M059J (cell line): ENCODE data around the gene TINAGL1. TPM values are rescaled to one million over a fixed set of nuclear protein-coding genes. Genes with fewer than 3 reads are reported as not detected.

Experiments
- DNase-seq: peaks from one replicate; pipeline ENCODE4 v3.0.0-alpha.2; 2012; ENCODE audit warnings: low read depth
- total RNA-seq: library from RNA; depleted of rRNA; stranded (reverse); fragments of >200 nt; shearing (Covaris generic); gene quantifications from 2 replicates; pipeline ENCODE4 v1.2.3, GENCODE V29; 2014

The TINAGL1 gene
- total RNA-seq, 1 experiment from 2014 or later, result 26.1 TPM

DNA sequence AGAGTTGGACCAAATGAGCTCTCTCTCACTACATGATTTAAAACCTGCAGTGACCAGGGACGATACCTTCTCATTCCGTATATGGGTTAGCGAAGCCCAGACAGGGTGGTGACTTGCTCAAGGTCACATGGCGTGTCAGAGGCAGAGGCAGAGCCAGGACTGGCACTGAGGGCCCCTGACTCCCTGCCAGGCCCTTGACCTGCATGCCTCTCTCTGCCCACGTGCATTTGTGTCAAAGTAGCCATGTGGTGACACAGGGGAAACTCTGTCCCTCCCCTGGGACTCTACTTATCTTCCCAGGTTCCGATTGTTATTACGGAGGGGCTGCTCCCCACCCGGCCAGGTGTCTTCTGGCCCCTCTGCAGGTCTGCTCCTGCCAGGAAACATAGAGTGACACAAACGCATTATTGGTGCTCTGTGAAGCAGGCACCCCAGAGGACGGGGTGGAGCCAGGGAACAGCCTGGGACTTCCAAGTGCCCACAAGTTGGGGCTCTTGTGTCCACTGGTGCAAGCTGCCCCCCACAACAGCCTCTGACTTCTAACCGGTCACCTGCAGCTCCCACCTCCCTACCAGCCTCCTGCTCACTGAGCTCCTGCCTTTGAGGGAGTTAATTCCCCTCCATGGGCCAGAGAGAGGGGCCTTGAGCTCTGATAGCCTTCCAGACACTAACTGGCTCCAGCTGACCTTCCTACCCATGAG is 7.3 kb upstream of the TINAGL1 start:
- DNase-seq, result no peak

DNA sequence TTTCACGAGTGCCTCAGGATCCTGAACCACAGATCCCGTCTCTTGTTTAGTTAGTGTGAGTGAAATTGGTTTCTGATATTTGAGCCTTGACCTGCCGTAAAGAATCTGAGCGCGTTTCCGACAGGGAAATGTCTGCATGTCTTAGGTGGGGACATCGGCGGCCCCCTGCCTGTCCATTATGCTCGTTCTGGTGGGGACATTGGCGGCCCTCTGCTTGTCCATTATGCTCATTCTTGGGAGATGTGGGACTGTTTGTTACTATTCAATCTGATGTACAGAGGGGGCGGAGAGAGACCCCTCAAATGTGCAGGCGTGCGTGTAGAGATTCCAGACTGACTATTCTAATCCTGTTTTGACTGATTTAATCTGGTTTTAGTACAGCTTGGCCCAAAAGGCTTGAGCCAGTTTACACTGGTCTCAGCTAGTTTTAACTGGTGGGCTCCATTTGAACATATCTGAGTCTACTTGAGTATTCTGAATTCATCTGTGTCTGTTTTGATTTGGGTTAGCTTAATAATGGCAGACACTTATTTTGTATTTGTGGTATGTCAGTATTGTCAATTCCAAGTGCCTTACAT is 6.6 kb upstream of the TINAGL1 start:
- no peak for DNase-seq

DNA sequence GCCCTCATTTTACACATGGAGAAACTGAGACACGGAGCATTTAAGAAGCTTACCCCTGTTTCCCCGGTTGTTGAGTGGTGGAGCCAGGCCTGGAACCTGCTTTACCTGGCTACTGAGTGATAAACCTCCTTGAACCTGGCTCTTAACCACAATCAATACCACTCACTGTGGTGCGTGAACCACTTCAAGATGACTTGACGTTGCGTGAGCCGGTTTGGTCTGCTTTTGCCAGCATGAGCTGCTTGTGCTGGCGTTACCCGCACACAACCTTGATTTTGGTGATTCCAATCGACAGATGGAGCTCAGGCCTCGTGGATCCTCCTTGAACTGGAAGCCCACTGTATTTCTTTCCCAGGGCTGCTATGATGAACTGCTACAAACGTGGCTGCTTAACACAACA is 6.1 kb upstream of the TINAGL1 start:
- no peak for DNase-seq

DNA sequence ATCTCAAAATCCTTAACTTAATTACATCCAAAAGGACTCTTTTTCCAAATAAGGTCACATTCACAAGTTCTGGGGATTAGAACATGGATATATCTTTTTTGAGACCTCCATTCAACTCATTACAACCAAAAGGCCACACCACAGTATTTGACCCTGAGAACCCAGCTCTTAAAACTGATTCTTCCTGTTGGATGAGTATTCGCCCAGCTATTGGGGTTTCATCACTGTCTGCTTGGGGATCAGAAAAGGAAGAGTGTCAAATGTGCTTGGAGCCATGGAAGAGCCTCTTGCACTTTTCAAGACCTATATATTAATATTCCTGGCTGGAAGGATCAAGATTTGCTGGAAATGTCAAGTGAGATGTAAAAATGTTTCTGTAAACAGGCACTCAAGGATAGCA is 5.4 kb upstream of the TINAGL1 start:
- no peak for DNase-seq

- DNase-seq, result no peak
Observed at GRCh38 chr1:31571340-31572295, 4.7 kb upstream of the TINAGL1 start.

GRCh38 chr1:31572323-31573104 is 3.8 kb upstream of the TINAGL1 start:
- no peak for DNase-seq

DNA sequence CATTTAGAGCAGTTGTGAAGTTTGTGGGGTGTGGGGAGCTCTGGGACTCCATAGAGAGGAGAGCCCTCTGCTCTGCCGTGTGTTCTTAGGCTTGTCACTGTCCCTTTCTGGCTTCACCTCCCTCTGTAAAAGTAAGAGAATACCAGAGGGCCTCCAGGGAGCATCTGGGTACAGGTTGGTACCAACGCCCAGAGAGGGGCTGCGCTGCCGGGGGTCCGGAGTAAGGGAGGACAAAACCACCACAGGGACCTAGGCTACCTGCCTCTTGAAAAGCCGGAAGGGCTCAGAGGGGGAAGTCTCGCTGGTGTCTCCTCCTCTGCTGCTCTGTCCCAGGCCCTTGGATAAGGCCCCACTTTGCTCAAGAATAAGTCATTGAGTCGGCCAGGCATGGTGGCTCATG is 3.1 kb upstream of the TINAGL1 start:
- DNase-seq, result no peak

DNA sequence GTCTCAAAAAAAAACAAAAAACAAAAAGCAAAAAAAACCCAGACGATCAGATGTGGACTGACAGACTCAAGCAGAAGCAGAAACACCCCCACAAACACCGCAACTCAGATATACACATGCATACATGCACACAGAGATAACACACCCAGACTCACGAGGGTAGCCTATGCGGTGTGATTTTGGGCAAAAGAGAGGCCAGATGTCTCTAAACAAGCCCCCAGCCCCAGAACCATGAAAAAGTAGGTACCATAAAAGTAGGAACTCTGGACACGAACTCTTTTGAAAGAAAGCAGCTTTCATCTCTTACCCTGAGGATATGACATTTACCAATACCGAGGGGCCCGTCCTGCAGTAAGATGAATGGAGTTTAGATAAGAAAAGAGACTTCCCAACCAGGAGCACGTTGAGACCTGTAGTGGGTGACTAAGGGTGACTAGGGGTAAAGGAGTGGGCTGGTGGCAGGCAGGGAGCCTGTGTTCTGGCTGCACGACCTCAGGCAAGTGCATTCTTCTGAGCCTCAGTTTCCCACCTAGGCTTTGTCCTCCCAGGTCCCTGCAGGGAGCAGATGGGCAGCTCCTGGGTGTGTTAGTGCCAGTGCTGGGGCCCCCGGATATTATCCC is 1.5 kb upstream of the TINAGL1 start:
- peak; percentile 55 for DNase-seq

DNA sequence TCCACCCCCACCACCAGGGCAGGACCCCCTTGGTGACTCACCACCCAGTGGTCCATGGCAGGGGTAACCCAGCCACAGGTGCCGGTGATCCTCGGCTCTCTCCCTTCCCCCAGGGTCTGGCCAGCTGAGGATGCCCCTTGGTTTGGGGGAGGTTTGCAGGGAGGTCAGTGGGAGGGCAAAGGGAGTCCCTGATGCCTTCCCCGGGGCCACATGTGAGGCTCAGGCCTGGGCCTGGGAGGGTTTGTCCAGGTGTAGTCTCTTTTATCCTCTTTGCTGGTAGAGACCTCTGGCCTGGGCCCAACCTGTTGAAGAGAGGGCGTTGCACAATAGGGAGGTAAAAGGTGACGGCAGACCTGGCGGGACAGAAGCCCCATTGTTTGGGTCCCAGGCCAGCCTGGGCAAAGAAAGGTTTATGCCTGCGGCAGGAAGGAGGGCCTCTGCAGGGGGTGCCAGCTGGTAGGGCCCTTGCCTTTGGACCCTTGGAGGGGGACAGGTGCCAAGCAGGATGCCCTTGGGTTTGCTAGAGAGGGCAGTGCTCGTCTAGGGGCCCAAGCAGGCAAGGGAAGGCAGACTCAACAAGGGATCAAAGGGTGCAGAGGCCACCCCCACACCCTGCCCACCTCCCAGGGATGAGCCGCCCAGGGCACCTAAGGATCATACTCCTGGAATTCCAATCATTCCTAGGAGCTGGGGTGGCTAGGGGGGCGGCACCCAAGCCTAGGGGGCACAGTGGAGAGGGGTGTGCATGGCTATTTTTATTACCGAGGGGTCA is 760 bp upstream of the TINAGL1 start:
- DNase-seq, result peak; percentile 47

- no peak for DNase-seq
Observed at GRCh38 chr1:31576743-31577455, 584 bp downstream of the TINAGL1 start.

DNA sequence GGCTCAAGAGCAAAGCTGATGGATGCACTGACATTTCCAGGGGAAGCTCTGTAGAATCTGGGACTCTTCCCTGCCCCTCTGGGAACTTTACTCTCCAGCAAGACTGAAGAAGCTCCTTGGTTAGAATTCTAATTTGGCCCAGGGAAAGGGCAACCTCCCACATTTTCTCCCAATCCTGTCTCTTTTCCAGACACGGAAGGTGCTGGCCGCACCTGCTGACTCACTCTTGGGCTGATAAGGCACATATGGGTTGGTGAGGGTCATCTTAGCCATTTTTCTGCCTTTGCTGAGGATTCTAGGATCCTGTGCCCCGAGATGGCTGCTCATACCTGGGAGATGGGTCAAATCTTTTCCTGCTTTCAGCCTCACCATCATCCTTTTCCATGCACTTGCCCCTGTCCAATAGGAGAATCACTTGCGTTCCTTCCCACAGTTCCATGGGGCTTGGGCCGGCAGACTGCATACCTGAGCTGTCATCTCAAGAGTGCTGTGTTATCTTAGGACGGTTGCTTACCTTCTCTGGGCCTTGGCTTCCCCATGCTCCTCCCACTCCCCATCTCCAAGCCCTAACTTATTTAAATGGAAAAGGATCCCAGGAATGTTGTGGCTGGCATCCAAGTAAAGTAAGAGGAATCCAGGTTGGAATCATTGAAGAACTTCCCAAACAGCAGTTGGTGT is 1.3 kb downstream of the TINAGL1 start:
- peak; percentile 58 for DNase-seq

DNA sequence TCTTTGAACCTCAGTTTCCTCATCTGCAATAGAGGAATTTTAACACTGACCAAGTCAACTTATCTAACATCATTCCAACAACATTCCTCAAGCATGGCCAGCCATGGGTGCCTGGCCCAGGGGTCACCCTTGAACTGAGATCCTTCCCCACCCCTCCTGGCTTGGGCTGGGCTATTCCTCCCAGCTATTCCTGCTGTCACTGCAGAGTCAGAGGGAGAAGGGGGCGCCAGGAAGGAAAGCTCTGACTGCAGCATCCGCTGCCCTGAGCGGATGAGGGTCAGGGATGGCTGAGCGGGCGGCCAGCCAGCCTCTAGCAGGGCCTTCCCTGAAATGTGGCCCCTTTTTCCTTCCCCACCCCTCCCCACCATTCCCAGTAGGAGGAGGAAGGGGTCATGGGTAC is 3.1 kb downstream of the TINAGL1 start:
- DNase-seq, result no peak

DNA sequence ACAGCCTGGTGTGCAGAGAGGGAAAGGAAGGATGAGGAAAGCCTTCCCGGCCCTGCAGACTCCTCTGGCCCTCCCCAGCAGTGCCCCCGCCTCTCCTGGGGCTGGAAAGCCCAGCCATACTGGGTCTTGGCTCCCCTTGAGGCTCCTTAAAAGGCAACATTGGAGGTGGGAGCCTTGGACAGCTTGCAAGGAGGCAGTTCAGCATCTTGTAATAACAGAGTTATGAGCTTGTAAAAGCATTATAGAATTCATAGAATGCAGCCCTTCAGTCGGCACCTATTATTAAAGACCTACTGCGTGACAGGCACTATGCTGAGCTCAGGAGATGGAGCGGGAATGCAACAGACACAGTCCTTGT is 4.2 kb downstream of the TINAGL1 start:
- no peak for DNase-seq

DNA sequence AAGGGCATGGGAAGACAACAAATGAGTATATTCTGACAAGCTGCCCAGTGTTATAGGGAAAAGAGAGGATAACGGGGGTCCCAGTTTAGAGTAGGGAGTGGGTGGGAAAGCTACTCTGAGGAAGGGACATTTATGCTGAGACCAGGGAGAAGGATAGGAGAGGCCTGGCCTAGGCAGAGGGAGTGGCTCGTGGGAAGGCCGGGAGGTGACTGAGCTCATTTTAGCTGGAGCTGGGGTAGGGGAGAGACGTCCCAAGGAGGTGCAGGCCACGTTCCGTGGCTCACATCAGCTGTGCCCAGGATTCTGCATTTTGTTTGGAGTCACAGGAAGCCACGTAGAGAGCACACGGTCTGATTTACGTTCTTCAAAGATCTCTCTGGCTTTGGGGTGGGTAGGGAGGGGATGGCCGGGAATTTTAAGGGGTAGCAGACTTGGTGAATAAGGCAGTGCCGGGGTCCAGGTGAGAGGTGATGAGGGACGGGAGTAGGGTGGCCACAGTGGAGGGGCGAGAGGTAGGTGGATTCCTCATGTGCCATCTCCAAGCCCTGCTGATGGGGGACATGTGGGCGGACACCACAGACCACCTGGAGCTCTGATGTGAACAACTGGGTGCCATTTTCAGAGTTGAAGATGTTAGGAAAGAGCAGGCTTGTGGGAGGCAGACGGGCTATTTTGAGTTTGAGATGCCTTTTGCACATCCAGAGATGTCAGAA is 4.7 kb downstream of the TINAGL1 start:
- DNase-seq, result no peak

DNA sequence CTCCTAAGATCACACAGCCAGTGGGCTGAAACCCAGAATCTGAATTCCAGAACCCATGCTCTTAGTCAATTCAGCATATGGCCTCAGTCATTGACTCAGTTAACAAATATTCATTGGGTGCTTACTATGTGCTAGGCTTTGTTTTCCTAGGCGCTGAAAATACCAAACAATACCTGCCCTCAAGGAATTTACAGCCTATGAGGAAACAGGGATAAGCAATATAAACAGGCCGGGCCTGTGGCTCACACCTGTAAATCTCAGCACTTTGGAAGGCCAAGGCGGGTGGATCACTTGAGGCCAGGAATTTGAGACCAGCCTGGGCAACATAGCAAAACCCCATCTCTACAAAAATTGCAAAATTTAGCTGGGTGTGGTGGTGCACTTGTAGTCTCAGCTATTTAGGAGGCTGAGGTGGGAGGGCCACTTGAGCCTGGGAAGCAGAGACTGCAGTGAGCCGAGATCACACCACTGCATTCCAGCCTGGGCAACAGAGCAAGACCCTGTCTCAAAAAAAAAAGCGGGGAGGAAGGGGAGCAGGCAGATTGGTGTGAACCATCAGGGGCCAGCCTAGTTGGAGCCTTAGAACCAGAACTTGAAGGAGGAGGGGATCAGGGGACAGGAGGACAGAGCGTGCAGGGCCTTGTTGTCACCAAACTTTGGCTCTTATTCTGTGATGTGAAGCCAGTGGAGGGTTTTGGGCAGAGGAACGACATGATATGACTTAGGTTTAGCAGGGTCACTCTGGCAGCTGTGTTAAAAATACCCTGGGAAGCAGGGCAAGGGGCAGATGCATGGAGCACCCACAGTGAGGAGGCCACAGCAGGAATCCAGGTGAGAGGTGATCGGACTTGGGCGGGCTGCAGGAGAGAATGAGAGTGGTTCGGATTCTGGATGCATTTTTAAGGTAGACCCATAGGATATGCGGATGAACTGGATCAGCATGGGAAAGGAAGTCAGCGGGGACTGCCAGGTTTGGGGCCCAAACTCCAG is 5.8 kb downstream of the TINAGL1 start:
- peak; percentile 52 for DNase-seq

DNA sequence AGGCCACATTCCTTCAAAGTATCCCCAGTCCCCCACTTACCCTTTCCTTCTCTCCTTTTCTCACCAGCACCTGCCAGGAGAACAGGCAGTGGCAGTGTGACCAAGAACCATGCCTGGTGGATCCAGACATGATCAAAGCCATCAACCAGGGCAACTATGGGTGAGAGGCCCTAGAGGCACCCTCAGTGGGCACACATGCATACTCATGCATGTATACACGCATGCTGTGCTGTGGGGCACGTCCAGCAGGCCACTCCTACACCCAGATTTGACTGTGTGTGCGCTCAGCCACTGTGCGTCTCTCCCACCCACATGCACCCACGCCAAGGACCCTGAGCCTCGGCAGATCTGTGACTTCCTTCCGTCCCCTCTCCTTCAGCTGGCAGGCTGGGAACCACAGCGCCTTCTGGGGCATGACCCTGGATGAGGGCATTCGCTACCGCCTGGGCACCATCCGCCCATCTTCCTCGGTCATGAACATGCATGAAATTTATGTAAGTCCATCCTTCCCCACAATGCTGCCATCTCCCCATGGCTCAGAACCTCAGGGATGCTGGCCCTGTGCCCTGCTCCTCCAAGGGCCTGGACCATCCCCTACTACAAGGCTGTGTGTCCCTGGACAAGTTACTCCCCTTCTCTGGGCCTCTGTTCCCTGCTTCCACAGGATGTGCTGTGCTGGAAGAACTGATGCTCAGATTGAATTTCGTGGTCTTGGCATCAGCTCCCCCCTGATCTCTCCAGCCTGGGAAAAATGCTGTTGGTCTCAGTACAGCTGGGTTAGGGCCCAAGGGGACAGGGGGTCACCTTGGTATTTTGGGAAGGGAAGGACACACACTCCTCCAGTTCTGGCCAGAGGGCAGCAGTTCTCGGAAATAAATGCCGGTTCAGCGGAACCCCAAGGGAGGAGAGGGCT is 7.0 kb downstream of the TINAGL1 start:
- no peak for DNase-seq
